PC-3 (cell line): Measurements from ENCODE around the gene LYZL6.

ENCODE experiments used
- CTCF ChIP-seq: fragments of 300-600 bp; sonication (generic); conservative IDR thresholded peaks from 2 replicates; pipeline ENCODE4 v1.5.1; 2017; ENCODE audit warnings: antibody characterized with exemption, low read depth, mild to moderate bottlenecking, low read length
- EZH2 ChIP-seq: fragments of 300-600 bp; sonication (generic); IDR thresholded peaks from one replicate; pipeline ENCODE4 v1.6.1; 2017; ENCODE audit warnings: antibody characterized with exemption, mild to moderate bottlenecking, low read length; ENCODE audit not compliant: unreplicated experiment
- EZH2phosphoT487 ChIP-seq: fragments of 300-600 bp; sonication (generic); IDR thresholded peaks from 2 replicates; pipeline ENCODE4 v1.6.1; 2018; ENCODE audit warnings: mild to moderate bottlenecking, antibody characterized with exemption, low read length, borderline replicate concordance

GRCh38 chr17:35972945-35973332 lies 29.4 kb upstream of the LYZL6 start:
- no peak for TF ChIP-seq CTCF
- TF ChIP-seq EZH2 = no peak
- TF ChIP-seq EZH2phosphoT487 = no peak
